HAP-1 (cell line): ENCODE results near the gene RALA.

Source experiments
- DNase-seq, 2 experiments: peaks; one replicate each; pipeline ENCODE4 v3.0.0-alpha.2; 2016 to 2020; ENCODE audit warnings: low spot score in 2 of 2
- H3K27me3 ChIP-seq: fragments of 250-450 bp; sonication (Bioruptor Pico); 2 replicates; pipeline ENCODE4 v1.5.1; 2020; ENCODE audit warnings: low read depth, mild to moderate bottlenecking, moderate library complexity
- H3K36me3 ChIP-seq: fragments of 250-450 bp; sonication (Bioruptor Pico); replicated peaks from 2 replicates; pipeline ENCODE4 v1.5.1; 2020; ENCODE audit warnings: mild to moderate bottlenecking
- H3K4me1 ChIP-seq: fragments of 250-450 bp; sonication (Bioruptor Pico); 2 replicates; pipeline ENCODE4 v1.5.1; 2020; ENCODE audit warnings: mild to moderate bottlenecking
- H3K4me3 ChIP-seq: fragments of 250-450 bp; sonication (Bioruptor Pico); 2 replicates; pipeline ENCODE4 v1.5.1; 2020; ENCODE audit warnings: mild to moderate bottlenecking, moderate library complexity
- H3K9me3 ChIP-seq: fragments of 250-450 bp; sonication (Bioruptor Pico); 2 replicates; pipeline ENCODE4 v1.5.1; 2020; ENCODE audit warnings: mild to moderate bottlenecking, moderate library complexity
- in situ Hi-C: fragments of 300-500 bp; cut with MboI; formaldehyde crosslinking; loops from 3 replicates; pipeline ENCODE4 v1.14.3; 2020; ENCODE audit warnings: low sequenced_read_pairs, inconsistent platforms, mixed read lengths

The RALA gene

GRCh38 chr7:39720586-39720985, 97.2 kb downstream of the RALA start:
- in situ Hi-C loops, result no loop called here
- Histone ChIP-seq H3K27me3 (no peaks in the 10 kb centered on the region), H3K4me3 (no peak overlapping the region), H3K36me3 (no peaks in the 10 kb centered on the region), H3K4me1 (peaks cover 13% of the 10 kb centered on the region), H3K9me3 (0 out of 2 replicates have a peak, but pooled peaks cover 2% of the 10 kb centered on the region)
- no peak for DNase-seq

GRCh38 chr7:39721345-39721744, 98.0 kb downstream of the RALA start:
- in situ Hi-C loops, result no loop called here
- Histone ChIP-seq H3K4me1 (peaks cover 13% of the 10 kb centered on the region), H3K4me3 (no peak overlapping the region), H3K9me3 (0 out of 2 replicates have a peak, but pooled peaks cover 2% of the 10 kb centered on the region), H3K27me3 (no peaks in the 10 kb centered on the region), H3K36me3 (no peaks in the 10 kb centered on the region)
- no peak for DNase-seq

GRCh38 chr7:39721919-39722597, 98.7 kb downstream of the RALA start:
- Histone ChIP-seq H3K4me1 (peaks cover 13% of the 10 kb centered on the region), H3K27me3 (no peaks in the 10 kb centered on the region), H3K9me3 (0 out of 2 replicates have a peak, but pooled peaks cover 2% of the 10 kb centered on the region), H3K4me3 (no peak overlapping the region), H3K36me3 (no peaks in the 10 kb centered on the region)
- no peak for DNase-seq
- in situ Hi-C loops, result no loop called here

DNA sequence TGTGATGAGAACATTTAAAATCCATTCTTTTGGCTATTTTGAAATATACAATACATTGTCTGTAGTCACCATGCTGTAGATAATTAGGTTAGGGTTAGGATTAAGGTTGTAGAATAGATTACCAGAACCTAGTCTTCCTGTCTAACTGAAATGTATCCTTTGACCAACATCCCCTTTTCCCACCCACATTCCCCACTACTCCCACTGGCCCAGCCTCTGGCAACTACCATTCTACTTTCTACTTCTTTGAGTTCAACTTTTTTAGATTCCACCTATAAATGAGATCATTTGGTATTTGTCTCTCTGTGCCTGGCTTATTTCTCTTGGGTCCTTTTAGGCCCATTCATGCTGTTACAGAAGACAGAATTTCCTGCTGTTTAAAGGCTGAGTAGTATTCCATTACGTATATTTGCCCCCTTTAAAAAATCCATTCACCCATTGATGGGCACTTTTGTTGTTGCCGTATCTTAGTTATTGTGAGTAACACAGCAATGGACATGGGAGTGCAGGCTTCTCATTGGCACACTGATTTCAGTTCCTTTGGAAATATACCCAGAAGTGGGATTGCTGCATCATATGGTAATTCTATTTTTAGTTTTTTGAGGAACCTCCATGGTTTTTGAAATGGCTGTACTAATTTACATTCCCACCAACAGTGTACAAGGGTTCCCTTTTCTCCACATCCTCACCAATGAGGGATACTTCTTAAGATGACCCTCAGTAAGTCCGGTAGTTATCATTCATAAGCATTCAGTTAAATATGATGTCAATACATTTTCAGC, 104.0 kb downstream of the RALA start:
- Histone ChIP-seq H3K36me3 (no peaks in the 10 kb centered on the region), H3K9me3 (0 out of 2 replicates have a peak, but pooled peaks cover 2% of the 10 kb centered on the region), H3K4me3 (no peak overlapping the region), H3K4me1 (peaks cover 3% of the 10 kb centered on the region; the same call in 1 of the 2 replicates), H3K27me3 (no peaks in the 10 kb centered on the region)
- in situ Hi-C loops, result no loop called here
- no peak for DNase-seq

GRCh38 chr7:39732837-39733804, 109.7 kb downstream of the RALA start:
- H3K9me3 ChIP-seq, result no peaks in the 10 kb centered on the region
- peak overlapping the region; percentile 43 for H3K4me3 ChIP-seq
- H3K36me3 ChIP-seq, result no peaks in the 10 kb centered on the region
- in situ Hi-C loops, result no loop called here
- peaks cover 25% of the 10 kb centered on the region for H3K4me1 ChIP-seq
- DNase-seq, result peak; percentile 89 to 97
- H3K27me3 ChIP-seq, result no peaks in the 10 kb centered on the region

DNA sequence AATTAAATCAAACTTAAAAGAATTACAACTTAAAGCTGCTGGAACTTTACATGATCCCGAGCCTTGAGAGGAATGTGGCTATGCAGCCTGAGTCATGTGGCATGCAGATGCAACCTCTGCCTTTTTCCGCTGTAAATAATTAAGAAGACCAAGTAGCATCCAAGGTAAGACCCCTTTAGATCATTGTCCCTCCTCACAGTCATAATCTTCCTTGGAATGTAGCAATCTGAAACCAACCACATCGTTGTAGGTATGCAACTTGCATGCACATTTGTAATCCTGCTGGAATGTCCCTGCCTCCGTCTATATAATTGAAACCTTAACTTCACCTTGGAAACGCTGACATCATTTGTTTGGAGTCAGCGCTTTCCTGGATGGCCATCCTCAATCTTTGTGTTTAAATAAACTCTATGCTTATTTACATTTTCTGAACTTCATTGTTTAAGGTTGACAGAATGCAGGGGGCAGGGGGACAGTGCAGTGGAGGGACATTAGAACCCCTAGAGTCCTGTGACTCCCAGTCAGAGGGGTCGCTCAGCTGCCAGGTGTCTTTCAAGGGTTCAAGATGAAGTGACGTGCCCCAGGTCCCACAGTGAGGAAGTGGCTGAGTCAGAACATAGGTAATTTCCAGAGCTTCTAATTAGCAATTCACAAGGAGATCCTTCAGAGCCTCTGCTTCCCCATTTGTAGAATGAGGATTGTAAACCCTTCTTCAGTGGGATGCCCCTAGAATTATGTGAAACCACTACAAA, 110.7 kb downstream of the RALA start:
- H3K36me3 ChIP-seq, result no peaks in the 10 kb centered on the region
- peak; percentile 42 to 64 for DNase-seq
- in situ Hi-C loops, result no loop called here

GRCh38 chr7:39734633-39735004, 111.2 kb downstream of the RALA start:
- DNase-seq, result no peak
- peaks cover 25% of the 10 kb centered on the region for H3K4me1 ChIP-seq
- peak overlapping the region; percentile 43 for H3K4me3 ChIP-seq
- H3K9me3 ChIP-seq, result no peaks in the 10 kb centered on the region
- in situ Hi-C loops, result no loop called here
- H3K27me3 ChIP-seq, result no peaks in the 10 kb centered on the region
- H3K36me3 ChIP-seq, result no peaks in the 10 kb centered on the region

More for the DNA sequence above, 110.7 kb downstream of the RALA start:
- Histone ChIP-seq H3K9me3 (no peaks in the 10 kb centered on the region), H3K4me1 (peaks cover 25% of the 10 kb centered on the region), H3K4me3 (peak overlapping the region; percentile 43), H3K27me3 (no peaks in the 10 kb centered on the region)

- DNase-seq, result no peak
- in situ Hi-C loops, result no loop called here
- H3K4me1 ChIP-seq, result peaks cover 25% of the 10 kb centered on the region
- H3K27me3 ChIP-seq, result no peaks in the 10 kb centered on the region
- no peaks in the 10 kb centered on the region for H3K36me3 ChIP-seq
- H3K4me3 ChIP-seq, result no peak overlapping the region
- no peaks in the 10 kb centered on the region for H3K9me3 ChIP-seq
Observed at GRCh38 chr7:39735903-39736302, 112.5 kb downstream of the RALA start.

- Histone ChIP-seq H3K36me3 (no peaks in the 10 kb centered on the region), H3K27me3 (no peaks in the 10 kb centered on the region), H3K9me3 (no peaks in the 10 kb centered on the region), H3K4me1 (no peaks in the 10 kb centered on the region), H3K4me3 (no peak overlapping the region)
- in situ Hi-C loops, result no loop called here
- peak in 1 of 2 experiments; percentile 67 for DNase-seq
Observed at GRCh38 chr7:39741942-39742623, 118.7 kb downstream of the RALA start.

- H3K27me3 ChIP-seq, result no peaks in the 10 kb centered on the region
- no peaks in the 10 kb centered on the region for H3K4me1 ChIP-seq
- no peaks in the 10 kb centered on the region for H3K9me3 ChIP-seq
- in situ Hi-C loops, result loop anchor here (5.0 kb wide), 1 partner anchor 162 kb away; no protein-coding TSS in a partner anchor
- DNase-seq, result no peak
- no peaks in the 10 kb centered on the region for H3K36me3 ChIP-seq
- no peak overlapping the region for H3K4me3 ChIP-seq
Observed at GRCh38 chr7:39744620-39745019, 121.2 kb downstream of the RALA start.

- H3K4me3 ChIP-seq, result no peak overlapping the region
- in situ Hi-C loops, result loop anchor here (5.0 kb wide), 1 partner anchor 163 kb away; no protein-coding TSS in a partner anchor
- H3K4me1 ChIP-seq, result no peaks in the 10 kb centered on the region; the same call in 1 of the 2 replicates
- H3K9me3 ChIP-seq, result no peaks in the 10 kb centered on the region
- no peaks in the 10 kb centered on the region for H3K36me3 ChIP-seq
- no peak for DNase-seq
- H3K27me3 ChIP-seq, result no peaks in the 10 kb centered on the region
Observed at GRCh38 chr7:39745320-39745719, 121.9 kb downstream of the RALA start.

DNA sequence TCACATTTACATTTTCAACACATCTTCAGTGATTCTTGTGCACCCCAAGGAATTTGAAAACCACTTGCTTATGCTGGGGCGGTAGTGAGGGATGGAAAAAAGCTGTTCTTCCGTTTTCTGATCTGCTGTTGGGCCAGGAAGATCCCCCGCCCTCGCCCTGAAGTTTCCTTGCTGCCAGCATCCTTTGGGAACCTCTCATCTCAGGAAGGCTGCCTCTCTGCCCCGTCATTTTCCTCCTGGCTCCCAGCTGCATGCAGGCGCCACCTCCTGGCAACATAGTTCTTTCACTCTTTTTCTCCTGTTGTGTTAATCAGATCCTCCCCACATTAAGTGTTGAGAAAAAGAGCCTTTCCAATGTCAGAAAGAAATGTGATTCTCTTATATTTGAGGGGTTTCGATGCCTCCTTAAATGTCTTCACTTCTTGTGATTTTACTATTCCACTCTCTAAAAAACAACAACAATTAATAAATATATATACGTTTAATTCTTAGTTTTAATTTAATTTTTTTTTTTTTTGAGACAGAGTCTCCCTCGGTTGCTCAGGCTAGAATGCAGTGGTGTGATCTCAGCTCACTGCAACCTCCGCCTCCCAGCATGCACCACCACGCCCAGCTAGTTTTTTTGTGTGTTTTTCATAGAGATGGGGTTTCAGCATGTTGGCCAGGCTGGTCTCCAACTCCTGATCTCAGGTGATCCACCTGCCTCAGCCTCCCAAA, 122.9 kb downstream of the RALA start:
- no peaks in the 10 kb centered on the region for H3K27me3 ChIP-seq
- in situ Hi-C loops, result loop anchor here (5.0 kb wide), 1 partner anchor 164 kb away; no protein-coding TSS in a partner anchor

More for the DNA sequence above, 122.9 kb downstream of the RALA start:
- H3K4me3 ChIP-seq, result no peak overlapping the region
- no peaks in the 10 kb centered on the region for H3K36me3 ChIP-seq
- H3K9me3 ChIP-seq, result no peaks in the 10 kb centered on the region
- no peaks in the 10 kb centered on the region; the same call in 1 of the 2 replicates for H3K4me1 ChIP-seq
- peak; percentile 81 to 83 for DNase-seq
